Activated naive CD8-positive, alpha-beta T cell treated with anti-CD3 and anti-CD28 coated beads, Interleukin-2, amount 50 U/mL, for 16 hours (primary cell): ENCODE data around the gene TMEM91.

Experiments used
- DNase-seq: peaks from one replicate; pipeline ENCODE4 v3.0.0-alpha.2; 2020; ENCODE audit warnings: low read depth, low spot score

Gene TMEM91

GRCh38 chr19:41430922-41431321 lies 54.6 kb downstream of the TMEM91 start:
- no peak for DNase-seq

GRCh38 chr19:41431426-41432386 lies 55.4 kb downstream of the TMEM91 start:
- no peak for DNase-seq

DNA sequence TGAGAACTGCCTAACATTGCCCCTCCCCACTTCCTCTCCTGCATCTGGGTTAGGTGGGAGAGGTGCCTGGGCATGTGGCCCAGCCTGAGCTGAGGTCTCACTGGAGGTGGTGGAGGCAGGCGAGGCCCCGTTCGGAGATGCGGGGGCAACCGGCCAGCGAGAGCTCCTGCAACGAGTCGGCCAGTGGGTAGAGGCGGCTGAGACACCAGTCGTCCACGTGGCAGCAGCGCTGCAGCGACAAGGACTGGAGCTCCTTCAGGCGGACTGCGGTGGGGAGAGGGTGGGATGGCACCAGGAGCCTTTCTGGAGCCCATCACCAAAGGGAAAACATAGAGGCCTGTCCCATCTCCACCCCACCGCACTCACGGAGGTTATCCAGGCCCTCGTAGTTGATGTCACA lies 56.8 kb downstream of the TMEM91 start:
- DNase-seq, result no peak
